Measurements from ENCODE around the gene LRRK1. TPM values are rescaled to one million over a fixed set of nuclear protein-coding genes. Genes with fewer than 3 reads are reported as not detected.

Gene LRRK1
- total RNA-seq, 2 donors from 2014 or later: 0.74 to 1.2 TPM

DNA sequence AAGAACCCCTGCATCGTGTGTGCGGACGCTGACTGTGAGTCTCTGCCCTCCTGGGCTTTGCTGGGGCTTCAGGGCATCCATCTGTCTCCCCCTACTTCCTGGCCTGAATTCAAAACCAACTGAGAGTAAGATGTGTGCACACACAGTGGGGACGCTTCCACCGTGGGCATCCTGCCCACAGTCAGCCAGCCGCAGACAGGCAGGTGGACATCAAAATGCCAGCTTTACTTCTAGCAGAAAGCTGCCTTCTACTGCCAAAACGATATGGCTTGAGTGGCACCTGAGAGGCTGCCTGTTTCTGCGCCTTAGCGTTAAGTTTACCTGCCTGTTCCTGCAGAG is 21.0 kb upstream of the LRRK1 start:
- Mint-ChIP-seq H3K9me3 (no peaks in the 10 kb centered on the region), H3K36me3 (ENCODE audit: insufficient read depth in 2 of 2) (no peaks in the 10 kb centered on the region), H3K4me3 (no peak overlapping the region), H3K27ac (no peak overlapping the region), H3K27me3 (ENCODE audit: low read depth) (peaks cover 32% of the 10 kb centered on the region), H3K4me1 (ENCODE audit: low read depth) (no peaks in the 10 kb centered on the region)
- ATAC-seq (replicated peaks in 1 of 2) (no peak), DNase-seq (no peak)

DNA sequence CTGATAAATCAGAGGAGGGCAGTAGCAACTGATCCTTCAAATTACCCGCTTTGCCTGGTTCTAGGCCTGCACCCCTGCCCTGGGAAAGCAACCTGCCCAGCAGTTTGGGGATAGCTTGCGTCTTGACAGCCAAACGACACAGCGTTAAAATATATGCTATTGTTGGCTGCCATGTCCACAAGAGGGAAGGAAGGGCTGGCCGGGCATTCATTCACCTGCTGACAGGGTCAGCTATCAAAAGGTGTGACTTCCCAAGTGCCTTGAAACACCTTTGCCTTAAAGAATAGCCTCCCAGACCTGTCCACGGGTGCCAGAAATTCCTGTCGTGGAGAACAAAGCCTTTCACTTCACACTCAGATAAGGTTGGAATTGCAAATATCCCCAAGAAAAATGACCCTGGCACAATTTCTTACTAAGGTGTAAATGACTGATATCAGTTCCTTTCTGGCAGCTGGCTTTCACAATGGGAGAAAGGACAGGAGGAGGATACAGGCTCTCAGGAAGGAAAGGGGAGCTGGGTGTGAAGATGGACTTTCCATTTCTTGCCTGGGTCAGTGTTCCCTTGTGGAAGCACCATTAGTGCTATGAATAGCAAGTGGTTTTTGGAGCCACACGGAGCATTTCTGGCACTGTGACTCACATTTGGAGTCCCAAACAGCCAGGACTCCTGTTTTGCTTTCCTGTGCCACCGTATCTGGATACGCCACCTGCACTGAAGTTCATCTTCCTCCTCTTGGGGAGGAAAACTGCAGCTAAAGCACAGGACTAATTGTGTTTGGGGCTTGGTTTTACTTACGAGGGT is 20.3 kb upstream of the LRRK1 start:
- DNase-seq (no peak), ATAC-seq (replicated peaks in 1 of 2) (no peak)
- H3K9me3 Mint-ChIP-seq: no peaks in the 10 kb centered on the region
- no peak overlapping the region for H3K4me3 Mint-ChIP-seq
- H3K36me3 Mint-ChIP-seq (ENCODE audit: insufficient read depth in 2 of 2): no peaks in the 10 kb centered on the region
- no peaks in the 10 kb centered on the region for H3K4me1 Mint-ChIP-seq (ENCODE audit: low read depth)
- peaks cover 26% of the 10 kb centered on the region for H3K27me3 Mint-ChIP-seq (ENCODE audit: low read depth)
- no peak overlapping the region for H3K27ac Mint-ChIP-seq

DNA sequence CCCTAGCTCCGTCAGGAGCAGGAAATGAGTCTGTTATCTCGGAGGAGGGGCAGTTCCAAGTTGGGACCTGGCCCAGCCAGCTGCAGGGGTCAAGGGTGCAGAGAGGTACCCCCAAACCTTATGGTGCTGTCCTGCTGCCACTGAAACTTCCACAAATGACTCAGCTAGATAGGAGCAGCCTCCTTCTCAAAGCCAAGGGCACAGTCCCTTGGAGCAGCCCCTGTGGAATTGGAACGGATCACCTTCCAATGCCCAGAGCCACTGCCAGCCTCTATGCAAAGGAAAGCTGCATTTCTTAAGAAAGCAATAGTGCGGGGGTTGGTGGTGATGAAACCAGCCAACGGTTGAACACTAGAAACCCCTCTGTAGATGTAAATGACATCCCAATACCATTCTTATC is 19.6 kb upstream of the LRRK1 start:
- no peaks in the 10 kb centered on the region for H3K9me3 Mint-ChIP-seq
- H3K4me1 Mint-ChIP-seq (ENCODE audit: low read depth): no peaks in the 10 kb centered on the region
- H3K27me3 Mint-ChIP-seq (ENCODE audit: low read depth): peaks cover 25% of the 10 kb centered on the region
- DNase-seq (no peak), ATAC-seq (replicated peaks in 1 of 2) (no peak)
- no peak overlapping the region for H3K4me3 Mint-ChIP-seq
- no peaks in the 10 kb centered on the region for H3K36me3 Mint-ChIP-seq (ENCODE audit: insufficient read depth in 2 of 2)
- H3K27ac Mint-ChIP-seq: no peak overlapping the region

- Mint-ChIP-seq H3K4me1 (ENCODE audit: low read depth) (no peaks in the 10 kb centered on the region), H3K27ac (no peak overlapping the region), H3K9me3 (no peaks in the 10 kb centered on the region), H3K27me3 (ENCODE audit: low read depth) (peaks cover 22% of the 10 kb centered on the region), H3K4me3 (no peak overlapping the region), H3K36me3 (ENCODE audit: insufficient read depth in 2 of 2) (no peaks in the 10 kb centered on the region)
- DNase-seq (no peak), ATAC-seq (replicated peaks in 1 of 2) (no peak)
Observed at GRCh38 chr15:100900136-100900794, 18.9 kb upstream of the LRRK1 start.

GRCh38 chr15:100900795-100901169 is 18.4 kb upstream of the LRRK1 start:
- Mint-ChIP-seq H3K36me3 (ENCODE audit: insufficient read depth in 2 of 2) (no peaks in the 10 kb centered on the region), H3K27ac (no peak overlapping the region), H3K9me3 (no peaks in the 10 kb centered on the region)

DNA sequence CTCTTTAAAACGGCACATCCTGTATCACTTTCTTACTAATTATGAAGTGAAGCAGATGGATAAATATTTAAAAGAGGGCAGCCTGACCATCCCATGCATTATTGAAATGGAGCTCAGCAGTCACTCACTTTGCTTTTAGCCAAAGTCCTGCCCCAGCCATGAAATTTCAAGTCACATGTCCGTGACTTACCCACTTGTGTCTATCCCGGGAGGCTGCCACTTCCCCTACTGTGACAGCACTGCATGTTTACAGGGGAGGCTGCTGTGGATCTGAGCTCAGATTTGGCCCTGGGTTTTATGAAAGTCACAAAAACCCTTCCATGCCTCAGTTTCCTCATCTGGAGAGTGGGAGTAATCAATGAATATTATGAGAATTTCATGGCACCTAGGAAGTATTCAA is 17.9 kb upstream of the LRRK1 start:
- no peak overlapping the region for H3K4me3 Mint-ChIP-seq

More at GRCh38 chr15:100900795-100901169, 18.4 kb upstream of the LRRK1 start:
- Mint-ChIP-seq H3K4me3 (no peak overlapping the region), H3K27me3 (ENCODE audit: low read depth) (peaks cover 22% of the 10 kb centered on the region), H3K4me1 (ENCODE audit: low read depth) (no peaks in the 10 kb centered on the region)
- DNase-seq: no peak
- no peak for ATAC-seq (replicated peaks in 1 of 2)

GRCh38 chr15:100901702-100902435 is 17.3 kb upstream of the LRRK1 start:
- Mint-ChIP-seq H3K9me3 (no peaks in the 10 kb centered on the region), H3K27ac (no peak overlapping the region), H3K4me1 (ENCODE audit: low read depth) (no peaks in the 10 kb centered on the region), H3K4me3 (no peak overlapping the region), H3K27me3 (ENCODE audit: low read depth) (peaks cover 26% of the 10 kb centered on the region), H3K36me3 (ENCODE audit: insufficient read depth in 2 of 2) (no peaks in the 10 kb centered on the region)
- ATAC-seq (replicated peaks in 1 of 2) (no peak), DNase-seq (no peak)

More for the DNA sequence above, 17.9 kb upstream of the LRRK1 start:
- H3K4me1 Mint-ChIP-seq (ENCODE audit: low read depth): no peaks in the 10 kb centered on the region
- no peaks in the 10 kb centered on the region for H3K9me3 Mint-ChIP-seq
- no peaks in the 10 kb centered on the region for H3K36me3 Mint-ChIP-seq (ENCODE audit: insufficient read depth in 2 of 2)
- no peak overlapping the region for H3K27ac Mint-ChIP-seq
- DNase-seq (no peak), ATAC-seq (replicated peaks in 1 of 2) (no peak)
- peaks cover 22% of the 10 kb centered on the region for H3K27me3 Mint-ChIP-seq (ENCODE audit: low read depth)

- H3K27me3 Mint-ChIP-seq (ENCODE audit: low read depth): peaks cover 34% of the 10 kb centered on the region
Observed at GRCh38 chr15:100902436-100903167, 16.6 kb upstream of the LRRK1 start.

DNA sequence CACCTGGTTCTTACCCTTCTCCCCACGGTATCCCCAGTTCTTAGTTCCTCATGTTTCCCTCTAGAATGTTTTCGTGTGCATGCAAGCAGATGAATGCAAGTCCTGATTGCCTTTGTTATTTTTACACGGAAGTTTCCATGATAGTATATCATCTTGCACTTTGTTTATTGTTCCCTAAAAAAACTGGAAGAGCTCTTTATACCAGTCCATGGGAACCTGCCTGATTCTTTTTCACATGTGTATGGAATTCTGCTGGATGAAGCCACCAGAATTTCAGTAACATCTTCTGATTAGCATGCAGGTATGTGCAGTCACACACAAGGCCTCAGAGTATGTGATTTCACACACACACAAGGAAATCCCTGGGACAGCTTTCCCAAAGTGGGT is 16.0 kb upstream of the LRRK1 start:
- Mint-ChIP-seq H3K27me3 (ENCODE audit: low read depth) (peaks cover 31% of the 10 kb centered on the region), H3K9me3 (no peaks in the 10 kb centered on the region), H3K4me1 (ENCODE audit: low read depth) (no peaks in the 10 kb centered on the region), H3K4me3 (no peak overlapping the region), H3K36me3 (ENCODE audit: insufficient read depth in 2 of 2) (no peaks in the 10 kb centered on the region), H3K27ac (no peak overlapping the region)
- no peak for ATAC-seq (replicated peaks in 1 of 2)
- no peak for DNase-seq

More at GRCh38 chr15:100902436-100903167, 16.6 kb upstream of the LRRK1 start:
- DNase-seq: no peak
- Mint-ChIP-seq H3K9me3 (no peaks in the 10 kb centered on the region), H3K27ac (no peak overlapping the region), H3K4me1 (ENCODE audit: low read depth) (no peaks in the 10 kb centered on the region), H3K36me3 (ENCODE audit: insufficient read depth in 2 of 2) (no peaks in the 10 kb centered on the region), H3K4me3 (no peak overlapping the region)
- no peak for ATAC-seq (replicated peaks in 1 of 2)

GRCh38 chr15:100905850-100906249 is 13.3 kb upstream of the LRRK1 start:
- H3K27ac Mint-ChIP-seq: no peak overlapping the region
- no peaks in the 10 kb centered on the region for H3K36me3 Mint-ChIP-seq (ENCODE audit: insufficient read depth in 2 of 2)
- peaks cover 33% of the 10 kb centered on the region for H3K27me3 Mint-ChIP-seq (ENCODE audit: low read depth)
- no peak for ATAC-seq (replicated peaks in 1 of 2)
- no peaks in the 10 kb centered on the region for H3K9me3 Mint-ChIP-seq
- no peak overlapping the region for H3K4me3 Mint-ChIP-seq
- H3K4me1 Mint-ChIP-seq (ENCODE audit: low read depth): no peaks in the 10 kb centered on the region
- no peak for DNase-seq

GRCh38 chr15:100908466-100908865 is 10.7 kb upstream of the LRRK1 start:
- ATAC-seq (replicated peaks in 1 of 2): no peak

DNA sequence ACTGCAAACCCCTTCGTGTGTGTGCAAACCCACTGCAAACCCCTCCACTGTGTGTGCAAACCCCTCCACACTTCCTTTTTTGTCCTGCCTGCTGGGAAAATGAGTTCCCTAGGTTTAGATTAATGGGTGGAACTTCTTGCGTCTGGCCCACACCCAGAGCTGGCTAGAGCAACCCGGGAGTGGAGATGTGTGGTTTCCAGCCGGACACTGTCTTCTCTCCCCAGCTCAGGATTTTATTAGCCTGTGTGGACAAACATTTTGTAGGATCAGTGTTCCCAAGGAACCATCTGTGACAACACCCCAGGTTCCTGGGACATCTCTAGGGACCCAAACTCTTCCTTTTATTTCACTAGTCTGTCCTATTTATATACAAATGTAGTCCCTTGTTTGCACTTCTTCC is 9.6 kb upstream of the LRRK1 start:
- no peaks in the 10 kb centered on the region for H3K9me3 Mint-ChIP-seq
- peaks cover 0 to 3% of the 10 kb centered on the region in 2 donors for H3K36me3 Mint-ChIP-seq (ENCODE audit: insufficient read depth in 2 of 2)
- H3K27ac Mint-ChIP-seq: no peak overlapping the region

More at GRCh38 chr15:100908466-100908865, 10.7 kb upstream of the LRRK1 start:
- Mint-ChIP-seq H3K27me3 (ENCODE audit: low read depth) (peaks cover 29% of the 10 kb centered on the region), H3K9me3 (no peaks in the 10 kb centered on the region), H3K4me3 (no peak overlapping the region), H3K27ac (no peak overlapping the region), H3K4me1 (ENCODE audit: low read depth) (no peaks in the 10 kb centered on the region), H3K36me3 (ENCODE audit: insufficient read depth in 2 of 2) (peaks cover 0 to 2% of the 10 kb centered on the region in 2 donors)
- no peak for DNase-seq

More for the DNA sequence above, 9.6 kb upstream of the LRRK1 start:
- Mint-ChIP-seq H3K27me3 (ENCODE audit: low read depth) (peaks cover 36% of the 10 kb centered on the region), H3K4me1 (ENCODE audit: low read depth) (no peaks in the 10 kb centered on the region), H3K4me3 (no peak overlapping the region)
- ATAC-seq (replicated peaks in 1 of 2): no peak
- DNase-seq: no peak

Measured in activated T-cell treated with anti-CD3 and anti-CD28 coated beads, Interleukin-2, amount 50 U/mL, for 72 hours (primary cell).